Prostate gland (tissue), 2 donors: Measurements from ENCODE around the gene GALNTL6.

ENCODE experiments used
- CTCF ChIP-seq, 4 experiments: fragments of 200-600 bp in 2 of 4; fragments of 450-650 bp in 2 of 4; sonication (generic) in 2 of 4; IDR thresholded peaks; 1 replicate in 3 of 4; 2 replicates in 1 of 4; pipeline ENCODE4 v1.5.1; 2016 to 2019; ENCODE audit warnings: antibody characterized with exemption in 4 of 4, mild to moderate bottlenecking in 2 of 4, moderate library complexity in 2 of 4
- POLR2A ChIP-seq: fragments of 450-650 bp; IDR thresholded peaks from one replicate; pipeline ENCODE4 v1.6.1; 2016; ENCODE audit warnings: antibody characterized with exemption, mild to moderate bottlenecking
- POLR2AphosphoS5 ChIP-seq: sonication (generic); formaldehyde crosslinking; IDR thresholded peaks from one replicate; pipeline ENCODE4 v1.6.1; 2017; ENCODE audit warnings: antibody characterized with exemption

- TF ChIP-seq CTCF (IDR thresholded peaks at IDR 0.05) (no peak), POLR2A (no peak), POLR2AphosphoS5 (no peak)
Observed at GRCh38 chr4:172950990-172951389, 1137.8 kb downstream of the GALNTL6 start.
